Effector CD4-positive, alpha-beta T cell (primary cell): ENCODE results near the gene SGMS1.

ENCODE experiments used
- DNase-seq: peaks from one replicate; pipeline ENCODE4 v3.0.0-alpha.2; 2020

The SGMS1 gene

DNA sequence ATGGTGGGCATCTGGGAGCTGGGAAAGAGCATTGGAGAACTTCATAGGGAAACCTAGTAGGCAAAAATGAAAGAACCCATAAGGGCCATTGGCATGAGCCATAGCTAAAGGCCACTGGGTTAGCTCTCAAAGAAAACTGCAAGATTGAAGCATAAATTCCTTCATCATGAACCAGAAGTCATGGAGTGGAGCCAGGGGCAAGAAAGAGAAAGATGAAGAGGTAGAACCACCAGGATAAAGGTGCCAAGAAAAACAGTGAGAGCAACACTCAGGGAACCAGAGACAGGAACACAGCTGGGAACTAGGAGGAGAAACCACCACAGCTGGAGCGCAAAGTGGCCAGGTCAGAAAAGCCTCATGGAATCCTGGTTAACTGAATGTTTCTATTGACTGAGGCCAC is 11.5 kb upstream of the SGMS1 start:
- no peak for DNase-seq

DNA sequence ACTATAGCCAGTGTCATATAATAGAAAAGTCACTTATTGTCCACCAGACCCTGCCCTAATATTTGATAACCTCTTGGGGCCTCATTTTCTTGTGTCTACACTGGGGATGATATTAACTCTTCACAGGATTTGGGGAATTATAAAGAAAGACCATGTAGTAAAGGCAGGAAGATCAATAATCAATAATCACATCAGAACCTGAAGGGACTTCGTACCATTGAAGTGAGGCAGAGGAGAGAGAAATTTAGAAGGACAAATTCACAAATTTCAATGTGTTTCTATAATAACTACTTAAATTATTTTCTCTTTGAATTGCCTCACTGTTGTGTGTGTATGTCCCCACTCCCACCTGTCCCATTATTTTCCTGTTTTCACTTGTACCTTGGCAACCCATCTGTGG is 10.7 kb upstream of the SGMS1 start:
- no peak for DNase-seq

DNA sequence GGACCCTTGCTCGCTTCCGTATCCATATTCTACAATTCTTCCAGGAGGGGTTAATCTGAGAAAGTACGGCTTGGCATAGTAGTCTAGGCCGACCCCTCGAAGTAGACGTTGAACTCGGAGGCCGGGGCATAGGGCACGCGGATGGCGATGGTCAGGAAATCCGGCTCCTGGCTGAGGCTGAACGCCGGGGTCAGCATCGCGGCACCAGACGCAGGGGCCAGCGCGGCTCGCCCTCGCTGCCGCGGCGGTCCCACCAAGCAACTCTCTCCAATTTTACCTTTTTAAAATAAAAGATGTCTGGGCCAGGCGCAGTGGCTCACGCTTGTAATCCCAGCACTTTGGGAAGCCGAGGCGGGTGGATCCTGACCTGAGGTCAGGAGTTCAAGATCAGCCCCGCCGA is 7.3 kb upstream of the SGMS1 start:
- no peak for DNase-seq

DNA sequence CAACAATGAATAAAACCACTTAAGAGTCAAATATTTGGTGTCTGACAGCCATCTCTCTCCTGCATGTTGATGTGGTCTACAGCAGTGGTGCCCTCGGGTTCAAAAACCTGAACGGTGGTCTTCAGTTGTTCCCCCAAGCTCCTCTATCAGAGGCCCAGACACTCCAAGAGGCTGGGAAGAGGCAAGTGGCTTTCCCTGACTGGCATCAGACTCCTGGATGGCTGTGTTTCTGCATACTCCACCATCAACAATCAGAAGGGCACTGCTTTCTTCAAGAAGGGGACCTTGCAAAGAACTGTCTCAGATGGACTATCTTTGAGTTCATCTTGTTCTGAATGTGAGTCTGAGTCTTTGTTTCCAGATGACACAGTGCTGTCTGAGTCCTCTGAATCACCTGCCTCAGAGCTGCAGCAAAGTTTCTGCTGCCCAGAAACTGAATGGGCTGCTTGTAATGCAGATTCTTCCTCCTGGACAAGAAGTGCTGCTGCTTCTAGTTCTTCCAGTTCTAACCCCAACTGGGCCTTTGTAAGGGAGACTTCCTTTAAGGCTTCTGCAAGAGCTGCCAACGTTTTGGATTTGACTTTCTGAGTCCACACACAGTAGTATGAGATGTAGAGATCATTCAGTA is 5.9 kb upstream of the SGMS1 start:
- no peak for DNase-seq

DNA sequence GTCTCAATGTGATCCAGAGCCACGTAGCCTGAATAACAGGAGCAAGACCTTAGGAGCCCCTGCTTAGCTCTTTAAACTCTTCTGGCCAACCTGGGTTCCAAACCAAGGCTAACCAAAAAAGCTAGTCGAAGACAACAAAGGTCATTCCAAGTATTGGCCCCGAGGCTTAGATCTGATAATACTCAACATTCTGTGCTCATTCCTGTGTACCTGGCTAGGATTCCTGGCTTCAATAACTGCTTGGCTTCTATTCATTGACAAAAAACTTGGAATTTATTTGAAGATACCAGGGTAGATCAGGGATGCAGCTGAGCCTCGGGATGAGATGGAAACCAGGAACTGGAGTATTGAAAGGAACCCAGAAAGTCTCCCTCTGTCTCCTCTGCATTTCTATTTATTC is 4.1 kb upstream of the SGMS1 start:
- no peak for DNase-seq

DNA sequence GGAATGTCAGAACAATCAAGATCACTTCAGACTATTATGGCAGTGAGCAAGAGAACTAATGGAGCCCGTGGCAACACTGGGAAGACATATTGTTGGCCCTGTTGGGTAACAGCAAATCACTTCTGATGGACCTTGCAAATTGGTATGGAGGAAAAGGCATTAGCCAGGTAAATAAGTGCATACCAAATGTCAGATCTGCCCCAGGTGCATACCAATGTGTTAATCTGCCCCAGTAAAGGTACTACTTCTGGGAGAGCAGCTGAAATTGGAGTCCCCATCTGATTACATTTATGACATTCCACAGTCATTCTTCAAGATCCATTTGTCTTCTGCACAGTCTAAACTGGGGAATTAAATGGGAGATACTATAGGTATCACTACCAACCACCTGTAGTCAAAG is 3.7 kb upstream of the SGMS1 start:
- DNase-seq: no peak

DNA sequence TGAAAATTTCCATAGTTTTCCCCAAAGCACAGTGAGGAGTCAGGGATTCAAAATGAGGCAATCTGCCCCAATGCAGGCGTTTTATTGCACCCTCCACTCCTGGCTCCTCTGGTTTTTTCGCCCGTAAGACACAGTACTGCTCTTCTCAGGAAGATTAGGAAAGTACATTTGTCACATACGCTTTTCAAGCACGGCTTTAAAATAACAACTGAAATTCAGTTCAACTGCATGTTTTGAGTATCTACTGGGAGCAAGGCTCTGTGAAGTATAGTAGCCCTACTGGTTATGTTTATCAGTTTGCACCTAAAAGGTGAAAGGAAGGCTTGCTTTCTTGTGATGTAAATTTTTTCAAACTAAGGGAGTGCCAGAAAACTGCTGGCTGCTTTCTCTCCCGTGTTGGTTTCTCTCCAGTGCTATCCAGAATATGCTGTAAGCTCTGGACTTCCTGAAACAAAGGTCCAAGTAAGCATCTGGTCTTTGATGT is 1.9 kb upstream of the SGMS1 start:
- DNase-seq: no peak

DNA sequence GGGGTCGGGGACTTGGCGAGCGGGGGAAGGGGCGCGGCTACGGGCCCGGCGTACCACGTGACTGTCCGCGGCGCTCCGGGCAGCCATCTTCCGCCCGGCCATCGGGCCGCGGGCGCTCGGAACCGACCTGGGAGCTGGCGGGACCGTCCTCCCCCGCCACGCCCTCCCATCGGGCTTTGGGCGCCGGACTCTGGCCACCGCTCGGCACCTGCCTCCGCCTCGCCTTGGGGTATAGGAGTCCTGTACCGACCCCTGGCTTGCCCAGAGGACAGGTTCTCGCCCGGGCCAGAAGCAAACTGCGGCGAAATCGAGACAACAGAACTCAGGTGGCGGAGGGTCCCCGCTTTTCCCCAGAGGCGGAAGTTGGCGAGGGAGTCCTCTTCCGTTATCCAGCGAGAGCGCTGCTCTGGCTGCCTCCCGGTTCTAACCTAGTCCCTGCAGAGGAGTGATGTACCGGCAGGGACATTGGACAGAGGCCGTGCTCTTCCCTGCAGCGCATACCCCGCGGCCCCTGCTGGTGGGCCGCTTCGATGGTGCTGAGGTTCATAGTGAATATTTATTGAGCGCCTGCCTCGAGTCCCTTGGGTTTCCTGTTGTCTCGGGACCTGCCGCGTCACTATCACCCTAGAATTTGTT is 1.2 kb upstream of the SGMS1 start:
- DNase-seq: peak; percentile 52

DNA sequence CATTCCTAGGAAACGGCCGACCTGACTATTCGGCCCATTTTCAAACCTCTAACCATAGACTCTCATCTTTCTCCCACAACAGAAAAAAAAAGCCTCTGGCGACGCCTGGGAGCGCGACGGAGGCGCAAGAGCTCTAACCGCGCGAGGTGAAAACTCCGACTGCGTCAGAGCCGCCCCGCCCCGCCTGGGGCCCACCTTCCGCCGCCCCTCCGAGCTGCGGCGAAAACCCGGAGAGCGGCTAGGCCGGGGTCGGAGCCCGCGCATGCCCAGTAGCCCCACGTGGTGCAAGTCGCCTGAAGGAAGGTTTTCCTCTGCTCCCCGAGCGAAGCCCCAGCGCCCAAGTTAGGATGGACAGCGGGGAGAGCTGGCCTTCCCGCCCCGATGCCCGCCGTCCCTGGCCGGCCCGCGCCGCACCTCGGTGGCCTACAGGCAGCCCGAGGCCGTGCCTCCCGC is 683 bp upstream of the SGMS1 start:
- peak; percentile 94 for DNase-seq

DNA sequence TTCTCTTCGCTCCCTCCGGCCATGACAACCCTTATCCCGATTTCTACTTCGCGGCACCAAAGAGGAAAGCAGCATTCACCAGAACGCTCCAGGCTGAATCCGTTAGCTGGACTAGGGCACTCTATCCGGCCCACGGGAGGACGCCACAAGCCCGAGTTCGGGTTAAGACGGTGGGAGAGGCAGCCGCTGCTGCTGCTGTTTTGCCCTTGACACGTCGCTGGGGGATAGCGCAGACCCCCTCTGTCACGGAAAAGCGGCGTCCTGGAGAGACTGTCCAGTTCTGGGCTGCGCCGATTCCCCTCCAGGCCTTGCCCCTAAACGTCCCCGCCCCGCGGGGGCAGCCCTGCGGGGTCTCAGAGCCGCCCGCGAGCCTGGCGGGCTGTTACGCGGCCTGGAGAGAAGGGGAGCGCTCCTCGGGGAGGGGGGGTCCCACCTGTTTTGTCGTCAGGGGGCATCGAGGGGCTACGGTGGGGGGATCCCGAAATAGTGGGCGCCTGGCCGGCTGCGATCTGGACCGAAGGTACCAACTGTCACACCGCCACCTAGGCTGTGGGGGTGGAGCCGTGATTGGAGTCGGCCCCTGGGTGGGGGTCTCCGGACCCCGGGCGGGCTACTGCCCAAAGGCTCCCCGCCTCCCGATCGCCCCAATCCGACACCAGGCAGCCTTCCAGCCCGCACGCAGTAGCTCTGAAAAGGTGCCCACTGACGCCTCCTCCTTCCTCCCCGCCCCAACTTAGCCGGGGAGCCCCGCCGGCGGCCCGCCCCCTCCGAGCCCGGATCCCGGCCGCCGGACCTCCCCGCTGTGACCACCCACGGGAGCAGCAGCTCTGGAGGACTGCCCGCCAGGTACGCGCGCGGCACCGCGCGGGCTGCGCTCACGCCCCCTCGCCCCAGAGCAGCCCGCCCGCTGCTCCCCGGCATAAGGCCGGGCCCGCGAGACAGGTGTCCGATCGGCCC is 772 bp downstream of the SGMS1 start:
- peak; percentile 44 for DNase-seq

DNA sequence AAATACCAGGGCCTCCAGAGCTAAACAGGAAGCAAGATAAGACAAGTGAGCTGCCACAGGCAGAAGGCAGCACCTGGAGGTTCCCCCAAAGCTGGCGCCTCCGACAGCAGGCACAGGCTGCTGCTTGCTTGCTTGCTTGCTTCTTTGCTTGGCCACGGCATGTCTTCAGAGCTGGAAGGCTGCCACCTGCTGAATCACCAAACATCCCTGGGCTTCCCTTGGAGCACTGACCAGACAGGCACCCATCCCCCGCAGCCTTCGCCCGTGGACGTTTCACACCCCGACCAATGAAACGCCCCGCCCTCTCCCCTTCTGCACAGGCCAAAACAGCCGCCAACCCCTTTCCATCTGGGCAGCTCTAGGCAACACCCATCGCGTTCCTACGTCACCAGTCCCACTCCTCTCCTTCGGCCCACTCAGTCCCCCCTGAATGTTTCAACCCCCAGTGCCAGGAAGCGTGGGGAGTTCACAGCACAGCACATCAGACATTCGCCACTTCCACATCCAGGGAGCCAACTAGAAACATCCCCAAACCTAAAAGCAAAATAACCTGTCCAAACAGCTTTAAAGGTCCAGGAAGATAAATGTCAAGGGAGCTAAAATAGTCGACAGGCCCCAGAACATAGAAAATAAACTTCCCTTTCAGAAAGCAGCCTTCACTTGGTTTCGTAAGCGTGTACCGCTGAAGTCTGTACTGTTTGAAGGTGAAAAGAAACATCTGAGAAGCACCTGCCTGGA is 1.6 kb downstream of the SGMS1 start:
- peak; percentile 59 for DNase-seq

DNA sequence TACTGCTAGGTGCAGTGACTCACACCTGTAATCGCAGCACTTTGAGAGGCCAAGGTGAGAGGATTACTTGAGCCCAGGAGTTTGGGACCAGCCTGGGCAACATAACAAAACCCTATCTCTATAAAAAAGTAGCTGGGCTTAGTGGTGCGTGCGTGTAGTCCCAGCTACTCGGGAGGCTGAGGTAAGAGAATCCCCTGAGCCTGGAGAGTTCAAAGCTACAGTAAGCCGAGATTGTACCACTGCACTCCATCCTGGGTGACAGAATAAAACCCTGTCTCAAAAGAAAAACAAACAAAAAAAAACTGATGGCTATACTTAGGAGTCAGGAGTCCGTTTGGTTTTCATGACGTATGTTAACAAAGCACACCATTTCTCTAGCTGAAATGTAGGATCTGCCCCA is 2.9 kb downstream of the SGMS1 start:
- DNase-seq: no peak

DNA sequence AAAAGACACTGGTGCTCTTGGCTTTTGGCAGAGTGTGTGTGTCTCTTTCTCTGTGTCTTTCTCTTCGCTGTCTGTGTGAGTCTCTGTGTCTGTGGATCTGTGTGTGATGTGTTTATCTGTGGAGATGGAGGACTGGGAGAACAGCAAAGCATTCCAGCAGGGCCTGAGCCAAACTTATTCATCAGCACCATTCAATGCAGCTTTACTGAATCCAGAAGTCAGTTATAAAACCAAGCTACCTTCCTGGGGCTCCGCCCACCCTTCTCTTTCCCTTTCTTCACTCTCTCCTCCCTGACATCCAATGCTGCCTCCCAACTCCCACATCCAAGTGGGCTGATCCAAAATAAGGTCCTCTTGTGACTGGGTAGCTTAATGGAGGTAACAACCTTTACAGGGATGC is 3.9 kb downstream of the SGMS1 start:
- DNase-seq: no peak

DNA sequence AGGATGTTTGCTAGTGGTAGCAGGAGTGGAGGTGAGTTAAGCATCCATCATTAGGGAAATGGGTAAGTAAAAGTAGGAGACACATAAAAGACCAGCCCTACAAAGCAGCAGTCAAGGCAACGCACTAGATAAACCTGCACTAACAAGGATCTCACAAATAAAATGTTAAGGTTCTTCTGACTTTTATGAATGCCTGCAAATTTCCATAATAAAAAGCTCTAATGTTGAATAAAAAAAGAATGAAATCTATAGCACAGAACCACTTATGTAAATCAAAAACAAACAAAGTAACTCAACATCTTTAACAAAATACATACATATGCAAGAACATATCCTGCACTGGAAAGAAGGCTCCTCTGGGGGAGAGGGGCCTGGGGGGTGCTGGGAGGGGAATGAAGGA is 4.6 kb downstream of the SGMS1 start:
- DNase-seq: no peak

DNA sequence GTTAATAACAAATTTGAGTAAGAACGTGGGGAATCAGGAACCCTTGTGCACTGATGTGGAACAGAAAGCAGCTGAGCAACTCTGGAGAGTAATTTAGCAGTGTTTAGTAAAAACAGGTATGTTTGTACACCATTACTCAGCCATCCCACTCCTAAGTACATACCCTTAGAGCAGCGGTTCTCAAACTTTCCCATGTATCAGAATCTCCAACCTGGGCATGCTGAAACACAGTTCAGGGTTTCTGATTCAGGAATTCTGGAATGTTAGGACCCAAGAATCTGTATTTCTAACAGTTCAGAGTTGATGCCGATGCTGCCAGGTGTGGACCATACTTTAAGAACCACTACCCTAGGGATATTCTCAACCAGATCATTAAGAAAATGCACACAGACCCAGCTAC is 5.1 kb downstream of the SGMS1 start:
- DNase-seq: no peak

DNA sequence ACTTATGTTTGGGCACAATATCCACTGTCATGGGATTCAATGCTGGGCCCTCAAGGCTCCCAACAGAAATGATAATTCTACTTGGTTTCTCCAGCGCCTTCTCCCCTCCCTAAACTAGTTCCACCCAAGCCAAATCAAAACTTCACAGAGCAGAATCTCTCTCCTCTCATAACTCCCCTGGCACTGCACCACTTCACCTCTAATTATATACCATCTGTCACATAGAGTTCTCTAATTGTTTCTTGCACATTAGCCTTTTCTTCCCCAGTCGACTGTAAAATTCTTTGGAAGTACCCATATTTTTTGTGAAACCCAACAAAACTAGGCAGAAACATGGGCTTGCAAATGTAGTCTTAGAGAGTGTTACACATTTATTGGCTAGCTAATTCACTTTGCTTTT is 8.1 kb downstream of the SGMS1 start:
- no peak for DNase-seq

DNA sequence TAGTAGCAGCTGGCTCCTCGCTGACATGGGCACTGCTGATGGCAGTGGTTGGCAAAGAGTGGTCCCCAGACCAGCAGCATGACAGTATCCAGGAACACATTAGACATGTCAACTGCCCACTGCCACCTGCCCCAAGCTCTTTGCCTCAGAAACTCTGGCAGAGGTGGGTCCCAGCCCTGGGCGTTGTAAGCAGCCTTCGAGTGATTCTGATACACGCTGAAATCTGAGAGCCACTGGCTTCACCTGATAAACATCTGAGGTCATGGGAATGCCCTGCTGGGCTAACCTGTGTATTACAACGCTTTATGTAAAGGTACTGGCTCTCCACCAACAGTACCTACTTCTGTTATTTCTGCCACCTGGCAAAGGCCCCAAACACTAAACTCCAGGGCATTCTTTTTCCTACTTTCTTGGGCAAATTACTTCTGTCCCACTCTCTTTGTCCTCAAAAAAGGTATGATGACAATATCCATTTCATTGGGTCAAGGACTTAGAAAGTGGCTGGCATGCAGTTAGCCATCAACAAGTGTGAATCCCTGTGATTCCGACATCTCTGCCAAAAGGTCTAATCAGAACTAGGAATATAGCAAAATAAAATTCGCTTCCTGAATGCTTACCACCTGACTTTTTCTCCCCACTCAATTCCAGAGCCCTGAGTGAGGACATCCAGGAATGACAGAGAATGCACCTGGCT is 9.2 kb downstream of the SGMS1 start:
- DNase-seq: peak; percentile 8

DNA sequence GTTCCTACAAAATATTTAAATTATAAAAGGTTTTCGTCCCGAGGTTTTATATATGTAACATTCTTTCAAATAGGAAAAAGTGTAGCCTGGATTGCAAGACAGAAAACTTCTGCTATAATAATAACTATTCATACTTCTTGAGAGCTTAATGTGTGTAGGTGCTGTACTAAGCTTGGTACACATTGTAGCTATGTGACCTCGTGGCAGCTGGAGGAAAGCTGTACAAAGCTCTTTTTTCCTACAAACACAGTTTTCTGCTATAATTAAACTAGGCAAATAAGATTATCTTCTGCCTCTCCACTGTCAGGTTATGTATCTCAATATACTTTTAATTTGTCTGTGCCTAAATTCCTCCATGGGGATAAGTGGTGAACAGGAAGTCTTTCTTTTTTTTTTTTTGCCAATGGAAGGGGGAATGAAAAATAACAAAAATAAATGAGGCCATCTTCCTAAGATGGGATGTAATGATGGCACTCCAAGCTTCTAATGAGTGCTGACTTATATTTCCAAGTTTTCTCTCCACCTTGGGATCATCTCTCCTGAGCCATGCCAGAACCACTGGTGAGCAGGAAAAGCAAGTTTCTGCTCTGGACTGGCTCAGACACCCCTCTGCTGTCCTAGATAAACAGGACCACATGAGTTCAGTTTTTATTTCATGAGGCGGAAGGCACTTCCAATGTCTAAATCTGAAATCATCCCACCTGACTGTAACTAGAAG is 9.9 kb downstream of the SGMS1 start:
- no peak for DNase-seq

DNA sequence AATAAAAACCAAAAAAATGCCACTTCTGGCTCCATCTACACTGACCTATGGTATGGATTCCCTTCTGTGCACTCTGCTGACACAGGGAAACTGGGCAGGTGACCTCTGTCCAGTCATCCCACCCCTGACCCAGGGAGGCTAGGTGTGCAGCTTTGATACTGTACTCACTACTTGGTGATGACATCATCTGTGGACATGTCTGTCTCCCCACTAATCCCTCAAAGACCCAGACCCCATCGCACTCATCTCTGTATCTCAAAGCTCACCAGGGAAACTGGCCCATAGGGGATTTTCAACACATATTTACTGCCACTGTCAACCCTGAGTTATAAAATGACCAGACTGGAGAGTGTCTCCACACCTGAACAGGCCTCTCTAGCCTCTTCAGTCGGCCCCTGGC is 10.6 kb downstream of the SGMS1 start:
- DNase-seq: no peak

DNA sequence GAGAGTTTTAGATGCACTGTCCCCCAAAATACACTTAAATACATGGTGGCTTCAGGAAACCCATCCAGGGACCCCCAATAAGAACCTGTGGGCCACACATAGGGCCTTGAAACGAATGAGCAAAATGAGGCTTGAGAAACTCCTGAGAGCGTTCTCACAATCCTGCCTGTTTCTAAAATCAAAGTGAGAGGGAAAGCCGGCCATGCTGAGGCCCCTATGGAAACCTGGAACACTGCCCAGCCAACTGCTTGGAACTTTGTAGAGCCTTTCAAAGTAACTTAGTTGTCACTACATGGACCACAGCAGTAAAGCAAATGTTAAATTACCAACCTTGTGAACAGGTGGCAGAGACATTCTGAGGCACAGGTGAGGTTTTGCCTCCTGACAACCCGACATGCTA is 13.4 kb downstream of the SGMS1 start:
- DNase-seq: no peak

DNA sequence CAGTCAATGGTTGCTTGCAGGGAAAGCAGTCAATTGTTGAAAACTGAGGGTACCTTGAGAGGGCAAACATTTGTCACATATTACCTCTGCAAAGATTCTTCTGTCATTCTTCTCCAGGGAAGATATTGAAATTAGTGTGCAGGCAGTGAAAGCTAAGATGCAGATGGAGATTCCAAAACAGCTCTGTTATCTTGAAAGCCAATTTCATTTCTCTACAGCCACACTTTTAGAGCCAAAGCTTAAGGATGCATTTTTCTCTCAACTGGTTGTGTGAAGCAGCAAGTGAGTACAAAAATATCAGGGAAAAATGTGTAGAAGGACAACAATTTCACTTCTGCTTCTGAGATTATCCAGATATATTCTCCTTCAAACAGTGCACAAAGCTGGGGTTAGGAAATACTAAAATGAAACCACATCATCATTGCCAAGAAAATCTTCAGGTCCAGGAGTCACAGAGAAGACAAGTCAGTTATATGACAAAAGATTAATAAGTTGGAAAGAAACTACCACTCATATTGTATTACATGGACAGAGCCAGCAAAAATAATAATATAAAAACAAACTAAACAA is 16.3 kb downstream of the SGMS1 start:
- DNase-seq: no peak

DNA sequence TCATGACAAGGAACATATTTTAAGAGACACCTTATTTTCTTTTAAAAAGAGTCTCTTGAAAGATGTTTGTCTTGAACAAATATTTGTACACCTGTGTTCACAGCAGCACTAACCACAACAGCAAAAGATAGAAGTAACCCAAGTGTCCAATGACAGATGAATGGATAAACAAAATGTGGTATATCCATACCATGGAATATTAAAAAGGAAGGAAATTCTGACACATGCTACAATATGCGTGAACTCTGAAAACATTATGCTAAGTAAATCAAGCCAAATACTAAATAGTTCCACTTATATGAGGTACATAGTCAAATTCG is 17.8 kb downstream of the SGMS1 start:
- DNase-seq: no peak
